Pancreas (tissue), 10 donors: ENCODE measurements around the gene RBFOX1. TPM values are rescaled to one million over a fixed set of nuclear protein-coding genes. Genes with fewer than 3 reads are reported as not detected.

ENCODE experiments used
- ATAC-seq, 4 donors: fragments of 200-7000 bp; cut with Tn5 transposase; one replicate each; pipeline versions ENCODE4 v1.8.0 to v1.9.1; 2020; ENCODE audit warnings: mild to moderate bottlenecking in 4 of 4, moderate library complexity in 4 of 4
- DNase-seq, 6 donors: peaks; one replicate each; pipeline ENCODE4 v3.0.0-alpha.2; 2020
- FAIRE-seq: peaks from 2 replicates; lab custom pipeline; 2012; peaks lifted over from hg19 to GRCh38; lab: Jason Lieb, UNC
- H3K27ac ChIP-seq, 4 donors: fragments of 200-600 bp; sonication (generic); 1 replicate in 3 of 4; 2 replicates in 1 of 4; pipeline versions ENCODE4 v1.5.0 to v1.8.0; 2020
- H3K27me3 ChIP-seq, 4 donors: fragments of 200-600 bp; one replicate each; pipeline ENCODE4 v1.8.0; 2021
- H3K36me3 ChIP-seq, 3 donors: fragments of 200-600 bp; sonication (generic) in 1 of 3; one replicate each; pipeline versions ENCODE4 v1.5.0 to v1.8.0; 2020 to 2021
- H3K4me1 ChIP-seq, 3 donors: fragments of 200-600 bp; one replicate each; pipeline ENCODE4 v1.8.0; 2021
- H3K4me3 ChIP-seq, 4 donors: fragments of 200-600 bp; sonication (generic) in 2 of 4; one replicate each; pipeline versions ENCODE4 v1.5.0 to v1.8.0; 2020 to 2021
- H3K9me3 ChIP-seq, 4 donors: fragments of 200-600 bp; one replicate each; pipeline ENCODE4 v1.8.0; 2021
- WGBS, 2 donors: extraction: QIAGEN DNeasy Blood & Tissue Kit; methylation state at CpG; one replicate each; pipeline ENCODE4 v1.1.7; 2013; 5-methylcytosine and 5-hydroxymethylcytosine counted together
- intact Hi-C, 3 donors: fragments of 100-400 bp; cut with DNase I; formaldehyde crosslinking; loops; one replicate each; pipeline versions ENCODE4 v1.11.1 to v1.14.2; 2022
- polyA plus RNA-seq, 2 donors: library from polyadenylated mRNA; stranded (reverse); fragments of 200-250 nt; gene quantifications; one replicate each; pipeline ENCODE4 v1.2.3, GENCODE V29; 2013
- total RNA-seq, 6 donors: library from RNA; stranded (reverse); fragmentation: NEBNext Ultra II Directional in 4 of 6; extraction: Animal tissue kit (Norgen Biotek cat#: 25700) in 4 of 6; gene quantifications; one replicate each; pipeline versions ENCODE4 v1.2.1 to v1.2.4, GENCODE V29; 2021 to 2023
- TF ChIP-seq, protein P1 (sequence below), 4 donors: fragments of 200-600 bp; sonication (generic) in 3 of 4; IDR thresholded peaks; one replicate each; pipeline versions ENCODE4 v1.5.0 to v1.8.0; 2021; ENCODE audit warnings: antibody characterized with exemption in 4 of 4
- donor health status: healthy with polysubstance abuse.
- donor health status: DM: no; HTN: no; CAD: no; lungs with moderate emphysema.
- donor health status: DM: no; HTN: no; CAD: no.
- donor health status: control.
- donor health status: control.
- donor health status: Bipolar disorder and iron deficiency.
- donor health status: DM: yes; HTN: yes; CAD: no.
- donor health status: DM: no; HTN: no; CAD: no.
- donor health status: DM: no; HTN: no; CAD: no.
- donor health status: DM: yes; HTN: yes; CAD: no.

Gene RBFOX1
- total and polyA plus RNA-seq, 8 donors: 0.12 to 0.28 (median 0.15) TPM; not detected in 3

DNA sequence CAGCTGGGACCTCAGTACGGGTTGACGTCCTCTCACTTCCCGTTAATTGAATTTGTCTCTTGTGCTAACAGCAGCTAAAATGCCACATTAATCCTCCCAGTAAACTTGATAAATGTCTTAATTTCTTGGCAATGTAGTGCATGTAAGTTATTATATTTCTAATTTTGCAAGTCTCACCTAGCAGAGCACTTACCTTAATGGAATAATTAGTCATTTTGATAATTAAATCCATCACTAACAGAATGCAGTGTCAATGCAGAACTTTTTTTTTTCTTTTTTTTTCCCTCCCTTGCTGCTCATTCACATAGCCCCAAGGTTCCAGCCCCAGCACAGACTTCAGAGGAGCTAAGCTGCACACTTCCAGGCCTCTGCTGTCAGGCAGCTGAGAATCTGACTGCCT, 376.5 kb downstream of the RBFOX1 start:
- Histone ChIP-seq H3K4me1 (no peaks in the 10 kb centered on the region), H3K4me3 (no peak overlapping the region), H3K36me3 (no peaks in the 10 kb centered on the region), H3K9me3 (no peaks in the 10 kb centered on the region), H3K27ac (no peak overlapping the region), H3K27me3 (no peaks in the 10 kb centered on the region)
- ATAC-seq (no peak), FAIRE-seq (no peak), DNase-seq (no peak)
- TF ChIP-seq, protein P1, sequence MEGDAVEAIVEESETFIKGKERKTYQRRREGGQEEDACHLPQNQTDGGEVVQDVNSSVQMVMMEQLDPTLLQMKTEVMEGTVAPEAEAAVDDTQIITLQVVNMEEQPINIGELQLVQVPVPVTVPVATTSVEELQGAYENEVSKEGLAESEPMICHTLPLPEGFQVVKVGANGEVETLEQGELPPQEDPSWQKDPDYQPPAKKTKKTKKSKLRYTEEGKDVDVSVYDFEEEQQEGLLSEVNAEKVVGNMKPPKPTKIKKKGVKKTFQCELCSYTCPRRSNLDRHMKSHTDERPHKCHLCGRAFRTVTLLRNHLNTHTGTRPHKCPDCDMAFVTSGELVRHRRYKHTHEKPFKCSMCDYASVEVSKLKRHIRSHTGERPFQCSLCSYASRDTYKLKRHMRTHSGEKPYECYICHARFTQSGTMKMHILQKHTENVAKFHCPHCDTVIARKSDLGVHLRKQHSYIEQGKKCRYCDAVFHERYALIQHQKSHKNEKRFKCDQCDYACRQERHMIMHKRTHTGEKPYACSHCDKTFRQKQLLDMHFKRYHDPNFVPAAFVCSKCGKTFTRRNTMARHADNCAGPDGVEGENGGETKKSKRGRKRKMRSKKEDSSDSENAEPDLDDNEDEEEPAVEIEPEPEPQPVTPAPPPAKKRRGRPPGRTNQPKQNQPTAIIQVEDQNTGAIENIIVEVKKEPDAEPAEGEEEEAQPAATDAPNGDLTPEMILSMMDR (IDR thresholded peaks at IDR 0.05): no peak
- WGBS, 2 donors: 48 to 64% methylated on average over 3 of the region's 3 CpGs
- intact Hi-C loops: no loop called here

DNA sequence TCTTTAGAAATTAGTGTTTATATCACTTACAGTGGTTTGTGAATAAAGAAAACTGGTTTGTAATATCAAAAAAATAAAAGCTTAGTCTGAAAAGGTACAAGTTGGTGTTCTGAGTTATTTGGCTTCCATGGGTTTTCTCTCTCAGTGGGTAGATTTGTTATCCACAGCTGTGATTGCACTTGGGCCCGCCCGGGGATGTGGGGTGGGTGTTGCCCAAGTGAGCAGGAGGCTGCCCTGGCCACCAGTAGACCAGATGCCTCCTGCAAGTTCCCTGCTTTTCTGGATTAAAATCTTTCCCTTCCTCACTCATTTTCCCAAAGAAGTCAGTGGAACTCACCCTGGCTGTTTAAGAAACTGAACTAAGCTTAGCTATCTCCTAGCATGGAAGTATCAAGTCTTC, 380.6 kb downstream of the RBFOX1 start:
- 28 to 39% methylated on average over 2 of the region's 2 CpGs for WGBS, 2 donors

GRCh38 chr16:7714775-7715174, 382.1 kb downstream of the RBFOX1 start:
- DNase-seq (no peak), ATAC-seq (no peak), FAIRE-seq (no peak)
- H3K36me3 ChIP-seq: no peaks in the 10 kb centered on the region
- no peak overlapping the region for H3K27ac ChIP-seq
- 52 to 82% methylated on average over 2 of the region's 2 CpGs for WGBS, 2 donors
- H3K4me1 ChIP-seq: no peaks in the 10 kb centered on the region
- TF ChIP-seq, protein P1 (IDR thresholded peaks at IDR 0.05): no peak
- H3K27me3 ChIP-seq: peaks cover 0 to 8% (median 0%) of the 10 kb centered on the region in 4 donors
- no peaks in the 10 kb centered on the region for H3K9me3 ChIP-seq
- H3K4me3 ChIP-seq: no peak overlapping the region
- intact Hi-C loops: no loop called here

More for the DNA sequence above, 380.6 kb downstream of the RBFOX1 start:
- H3K9me3 ChIP-seq: no peaks in the 10 kb centered on the region
- ATAC-seq (no peak), DNase-seq (no peak), FAIRE-seq (no peak)
- H3K27ac ChIP-seq: no peak overlapping the region
- peaks cover 0 to 8% (median 0%) of the 10 kb centered on the region in 4 donors for H3K27me3 ChIP-seq
- no peak overlapping the region for H3K4me3 ChIP-seq
- H3K4me1 ChIP-seq: no peaks in the 10 kb centered on the region
- intact Hi-C loops: no loop called here
- TF ChIP-seq, protein P1 (IDR thresholded peaks at IDR 0.05): no peak
- H3K36me3 ChIP-seq: no peaks in the 10 kb centered on the region

DNA sequence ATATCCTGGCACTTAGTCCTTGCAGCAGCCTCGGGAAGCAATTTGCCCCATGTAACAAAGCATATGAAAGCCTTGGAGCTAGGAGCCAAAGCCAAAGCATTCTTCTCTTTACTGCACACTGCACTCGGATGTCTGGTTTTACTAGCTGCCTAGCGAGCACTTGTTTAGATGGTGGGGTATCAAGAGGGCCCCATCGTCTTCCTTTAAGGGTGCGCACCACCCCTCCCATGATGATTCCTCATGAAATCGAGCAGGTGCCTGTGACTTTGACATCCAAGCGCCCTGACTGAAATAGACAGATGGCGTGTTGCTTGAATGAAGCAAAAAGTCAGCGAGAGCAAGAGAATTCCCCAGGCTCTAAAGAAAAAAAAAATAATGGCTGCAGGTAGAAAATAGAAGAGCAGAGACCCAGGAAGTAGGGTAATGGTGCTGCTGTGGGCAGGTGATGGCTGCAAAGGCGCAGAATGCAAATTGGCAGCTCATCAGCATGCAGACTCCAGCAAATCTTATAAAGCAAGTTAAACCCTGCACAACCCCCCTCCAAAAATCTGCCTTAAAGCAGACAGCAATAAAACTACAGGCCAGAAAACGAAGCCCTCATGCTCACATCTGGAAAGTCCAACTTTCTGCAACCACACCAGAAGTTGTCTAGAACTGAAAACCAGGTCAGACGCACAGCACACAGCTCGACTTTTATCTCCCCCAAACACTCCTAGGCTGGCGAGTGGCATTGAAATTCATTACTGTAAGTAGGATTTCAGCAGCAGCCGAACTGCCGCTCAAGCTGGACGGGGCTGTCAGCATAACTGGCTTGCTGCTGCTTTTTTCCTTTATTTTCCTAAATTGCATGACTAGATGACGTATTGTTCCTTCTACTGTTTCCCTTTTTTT, 384.3 kb downstream of the RBFOX1 start:
- Histone ChIP-seq H3K36me3 (no peaks in the 10 kb centered on the region), H3K27me3 (peaks cover 0 to 8% (median 0%) of the 10 kb centered on the region in 4 donors), H3K4me1 (no peaks in the 10 kb centered on the region), H3K27ac (no peak overlapping the region), H3K4me3 (no peak overlapping the region), H3K9me3 (no peaks in the 10 kb centered on the region)
- intact Hi-C loops: no loop called here
- WGBS, 2 donors: 36 to 48% methylated on average over 18 of the region's 18 CpGs
- ATAC-seq: no peak
- FAIRE-seq: no peak
- TF ChIP-seq, protein P1 (IDR thresholded peaks at IDR 0.05): no peak
- DNase-seq: no peak

DNA sequence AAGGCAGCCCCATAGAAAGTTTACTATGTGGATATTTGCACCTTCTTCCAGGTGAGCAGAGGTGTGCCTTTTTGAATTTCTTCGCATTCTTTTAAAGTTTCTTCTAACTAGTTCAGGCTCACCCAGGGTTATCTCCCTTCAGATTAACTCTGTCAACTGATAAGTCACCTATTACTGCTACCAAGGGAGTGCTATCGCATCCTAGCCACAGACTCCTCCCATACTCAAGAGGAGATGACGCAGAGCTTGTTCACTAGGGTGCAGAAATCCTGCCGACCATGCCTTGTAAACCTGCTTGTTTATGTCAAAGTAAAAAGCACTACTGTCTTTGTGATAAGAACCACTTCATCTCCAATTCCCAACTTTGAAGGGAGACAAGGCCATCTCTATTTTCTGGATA, 390.1 kb downstream of the RBFOX1 start:
- no peak overlapping the region for H3K4me3 ChIP-seq
- FAIRE-seq (no peak), DNase-seq (no peak), ATAC-seq (peak in 1 of 4 donors; percentile 49)
- TF ChIP-seq, protein P1 (IDR thresholded peaks at IDR 0.05): no peak
- no peaks in the 10 kb centered on the region for H3K9me3 ChIP-seq
- no peaks in the 10 kb centered on the region for H3K36me3 ChIP-seq
- intact Hi-C loops: no loop called here
- no peak overlapping the region for H3K27ac ChIP-seq
- H3K4me1 ChIP-seq: no peaks in the 10 kb centered on the region
- H3K27me3 ChIP-seq: no peaks in the 10 kb centered on the region
- 15 to 17% methylated on average over 4 of the region's 4 CpGs for WGBS, 2 donors
